Left cardiac atrium (tissue), 4 donors: ENCODE data around the gene ACKR2. TPM values are rescaled to one million over a fixed set of nuclear protein-coding genes. Genes with fewer than 3 reads are reported as not detected.

Source experiments
- ATAC-seq, 2 donors: fragments of 200-7000 bp; cut with Tn5 transposase; one replicate each; pipeline ENCODE4 v1.9.1; 2020; ENCODE audit warnings: mild to moderate bottlenecking in 2 of 2, moderate library complexity in 2 of 2
- DNase-seq: peaks from one replicate; pipeline ENCODE4 v3.0.0-alpha.2; 2020
- intact Hi-C, 2 donors: fragments of 100-400 bp; cut with DNase I; formaldehyde crosslinking; loops; one replicate each; pipeline versions ENCODE4 v1.14.1 to v1.15.1; 2022 to 2023
- total RNA-seq, 2 donors: library from RNA; stranded (reverse); fragmentation: NEBNext Ultra II Directional; extraction: Animal tissue kit (Norgen Biotek cat#: 25700); gene quantifications; one replicate each; pipeline ENCODE4 v1.2.1, GENCODE V29; 2021
- donor health status: DM: no; HTN: yes; CAD: no.
- donor health status: DM: no; HTN: yes; CAD: no; lungs with severe emphysema.
- donor health status: DM: yes; HTN: yes; CAD: no.
- donor health status: Dilated cardiomyopathy.

ACKR2 gene
- total RNA-seq, 2 donors from 2014 or later = 2.2 to 2.4 TPM

- DNase-seq (no peak), ATAC-seq (no peak)
- intact Hi-C loops = no loop called here
These were observed 93.0 kb downstream of the ACKR2 start for GRCh38 chr3:42902257-42902656.

DNA sequence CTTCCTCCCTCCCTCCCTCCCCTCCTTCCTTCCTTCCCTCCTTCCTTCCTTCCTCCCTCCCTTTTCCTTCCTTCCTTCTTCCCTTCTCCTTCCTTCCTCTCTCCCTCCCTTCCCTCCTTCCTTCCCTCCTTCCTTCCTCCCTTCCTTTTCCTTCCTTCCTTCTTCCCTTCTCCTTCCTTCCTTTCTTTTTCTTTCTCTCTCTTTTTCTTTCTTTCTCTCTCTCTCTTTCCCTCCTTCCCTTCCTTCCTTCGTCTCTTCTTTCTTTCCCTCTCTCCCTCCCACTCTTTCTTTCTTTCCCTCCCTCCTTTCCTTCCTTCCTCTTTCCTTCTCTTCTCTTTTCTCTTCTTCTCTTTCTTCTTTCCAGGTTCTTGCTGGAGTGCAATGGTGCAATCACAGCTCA is 94.8 kb downstream of the ACKR2 start:
- no peak for DNase-seq
- intact Hi-C loops = no loop called here
- no peak for ATAC-seq

GRCh38 chr3:42905740-42906069 is 96.5 kb downstream of the ACKR2 start:
- DNase-seq (no peak), ATAC-seq (no peak)
- intact Hi-C loops = no loop called here

GRCh38 chr3:42906070-42906847 is 97.0 kb downstream of the ACKR2 start, which contains the start of gene ZNF662:
Gene ZNF662 (plus strand): TSS chr3:42906142. CDS start chr3:42908115, 1,973 bp downstream.
- peak; percentile 95 for ATAC-seq
- DNase-seq = peak; percentile 73
- intact Hi-C loops = no loop called here

DNA sequence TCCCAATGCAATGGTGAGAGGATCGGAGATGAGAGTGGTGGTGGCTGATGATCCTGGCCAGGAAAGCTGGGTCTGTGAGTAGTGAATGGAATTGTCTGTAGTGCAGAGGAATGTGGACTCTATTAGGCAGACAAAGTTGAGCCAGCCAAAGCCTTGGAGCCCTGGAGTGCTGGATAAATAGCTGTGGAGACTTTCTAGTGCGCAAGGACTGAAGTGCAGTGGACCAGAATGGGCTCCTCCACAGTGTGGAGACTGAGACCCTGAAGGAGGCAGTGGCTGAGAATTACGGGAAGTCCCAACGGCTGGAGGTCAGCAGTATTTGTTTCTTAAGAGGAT is 97.6 kb downstream of the ACKR2 start:
- intact Hi-C loops = no loop called here
- ATAC-seq = peak; percentile 9 to 27
- no peak for DNase-seq

DNA sequence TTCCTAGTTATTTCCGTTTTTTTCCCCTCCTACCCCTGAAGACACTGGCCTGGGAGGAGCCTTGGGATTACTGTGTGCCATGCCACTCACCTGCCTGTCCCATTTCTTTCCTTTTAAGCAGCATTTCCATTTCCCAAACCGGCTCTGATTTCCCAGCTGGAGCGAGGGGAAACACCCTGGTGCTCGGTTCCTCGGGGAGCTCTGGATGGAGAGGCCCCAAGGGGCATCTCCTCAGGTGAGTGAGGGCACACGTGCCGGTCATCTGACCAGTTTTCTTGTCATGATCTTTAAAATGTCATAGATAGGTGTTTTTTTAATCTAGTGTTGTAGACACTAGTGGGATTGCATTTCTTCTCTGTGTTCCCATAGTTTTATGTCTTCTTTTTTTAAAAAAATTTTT is 99.4 kb downstream of the ACKR2 start:
- intact Hi-C loops = no loop called here
- ATAC-seq (no peak), DNase-seq (no peak)

- ATAC-seq (no peak), DNase-seq (no peak)
- intact Hi-C loops = no loop called here
These were observed 102.3 kb downstream of the ACKR2 start for GRCh38 chr3:42911551-42911950.

DNA sequence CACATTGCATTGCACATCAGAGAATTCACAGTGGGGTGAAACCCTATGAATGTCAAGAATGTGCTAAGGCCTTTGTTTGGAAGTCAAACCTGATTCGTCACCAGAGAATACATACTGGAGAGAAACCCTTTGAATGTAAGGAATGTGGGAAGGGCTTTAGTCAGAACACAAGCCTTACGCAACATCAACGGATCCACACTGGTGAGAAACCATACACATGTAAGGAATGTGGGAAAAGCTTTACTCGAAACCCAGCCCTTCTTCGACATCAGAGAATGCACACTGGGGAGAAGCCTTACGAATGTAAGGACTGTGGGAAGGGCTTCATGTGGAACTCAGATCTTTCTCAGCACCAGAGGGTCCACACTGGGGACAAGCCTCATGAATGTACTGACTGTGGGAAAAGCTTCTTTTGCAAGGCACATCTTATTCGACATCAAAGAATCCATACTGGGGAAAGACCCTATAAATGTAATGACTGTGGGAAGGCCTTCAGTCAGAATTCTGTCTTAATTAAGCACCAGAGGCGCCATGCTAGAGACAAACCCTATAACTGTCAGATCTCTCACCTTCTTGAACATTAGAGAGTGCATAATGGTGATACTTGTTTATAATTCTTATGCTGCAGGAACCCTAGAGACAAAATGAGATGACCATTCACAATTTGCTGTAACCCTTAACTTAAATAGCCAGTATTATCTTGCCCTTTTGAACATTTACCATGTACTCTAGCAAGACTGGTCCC is 105.7 kb downstream of the ACKR2 start:
- ATAC-seq (no peak), DNase-seq (no peak)
- intact Hi-C loops = no loop called here

Other genes with a start within 250 kb of the ACKR2 start
- gene SEC22C, start 227.5 kb upstream of the ACKR2 start, total RNA-seq = 10 to 100 TPM; 24.4 to 29.8 TPM
- gene SS18L2, start 218.6 kb upstream of the ACKR2 start, total RNA-seq = 10 to 100 TPM; 13.4 to 14.1 TPM
- gene NKTR, start 208.8 kb upstream of the ACKR2 start, total RNA-seq = 10 to 100 TPM; 26.5 to 35.9 TPM
- 100 to 1,000 TPM in 1 of 2 donors, 10 to 100 TPM in 1; 68.5 to 108 TPM for gene ZBTB47, start 155.7 kb upstream of the ACKR2 start, total RNA-seq
- under 1 TPM in 1 of 2 donors, not detected in 1; 0.86 TPM for gene KLHL40, start 123.9 kb upstream of the ACKR2 start, total RNA-seq
- gene HHATL, start 106.6 kb upstream of the ACKR2 start, total RNA-seq = 100 to 1,000 TPM; 431 to 706 TPM
- gene CCDC13, start 36.2 kb upstream of the ACKR2 start, total RNA-seq = 1 to 10 TPM in 1 of 2 donors, not detected in 1; 1.0 TPM
- gene HIGD1A, start 5.0 kb upstream of the ACKR2 start, total RNA-seq = 100 to 1,000 TPM; 200 to 270 TPM
- not detected for gene CYP8B1, start 66.4 kb downstream of the ACKR2 start, total RNA-seq
- 1 to 10 TPM; 5.2 to 6.3 TPM for gene ZNF662, start 96.7 kb downstream of the ACKR2 start, total RNA-seq
- 1 to 10 TPM; 2.6 to 4.0 TPM for gene GASK1A, start 169.9 kb downstream of the ACKR2 start, total RNA-seq